NT2/D1 (cell line): Measurements from ENCODE around the gene CKAP5.

Source experiments
- DNase-seq: peaks from one replicate; pipeline ENCODE4 v3.0.0-alpha.2; 2011; ENCODE audit warnings: low read depth, low spot score
- H3K27me3 ChIP-seq: 2 replicates; pipeline ENCODE4 v1.6.0; 2011; ENCODE audit warnings: mild to moderate bottlenecking; ENCODE audit not compliant: insufficient read length, insufficient read depth
- H3K36me3 ChIP-seq: 2 replicates; pipeline ENCODE4 v1.6.1; 2011; ENCODE audit warnings: mild to moderate bottlenecking, low read length, mixed read lengths; ENCODE audit not compliant: insufficient read depth, insufficient read length
- H3K4me1 ChIP-seq: 2 replicates; pipeline ENCODE4 v1.5.1; 2011; ENCODE audit not compliant: insufficient read depth, insufficient read length
- H3K4me3 ChIP-seq: 2 replicates; pipeline ENCODE4 v1.5.1; 2011; ENCODE audit warnings: low read depth; ENCODE audit not compliant: insufficient read length
- H3K9ac ChIP-seq: 2 replicates; pipeline ENCODE4 v1.6.0; 2011; ENCODE audit warnings: low read depth; ENCODE audit not compliant: insufficient read length
- H3K9me3 ChIP-seq: 2 replicates; pipeline ENCODE4 v1.5.1; 2011; ENCODE audit warnings: mild to moderate bottlenecking, low read length; ENCODE audit not compliant: insufficient read depth
- SUZ12 ChIP-seq: IDR thresholded peaks from 2 replicates; pipeline ENCODE4 v1.6.1; 2011; ENCODE audit not compliant: insufficient read length, insufficient read depth; ENCODE audit errors: extremely low read depth
- YY1 ChIP-seq: IDR thresholded peaks from 2 replicates; pipeline ENCODE4 v1.6.1; 2011; ENCODE audit not compliant: insufficient read length, insufficient read depth
- ZNF274 ChIP-seq: IDR thresholded peaks from 2 replicates; pipeline ENCODE4 v1.6.1; 2011; ENCODE audit warnings: mild to moderate bottlenecking, low read depth, low read length

CKAP5 gene

GRCh38 chr11:46776878-46777277 lies 69.2 kb downstream of the CKAP5 start:
- no peaks in the 10 kb centered on the region for H3K9me3 ChIP-seq
- H3K36me3 ChIP-seq = peaks cover 69% of the 10 kb centered on the region
- DNase-seq = no peak
- H3K27me3 ChIP-seq = no peaks in the 10 kb centered on the region
- TF ChIP-seq ZNF274 = no peak
- no peak for TF ChIP-seq YY1
- TF ChIP-seq SUZ12 = no peak
- H3K9ac ChIP-seq = no peak overlapping the region
- no peaks in the 10 kb centered on the region for H3K4me1 ChIP-seq
- H3K4me3 ChIP-seq = no peak overlapping the region

GRCh38 chr11:46769636-46770221 lies 76.4 kb downstream of the CKAP5 start:
- Histone ChIP-seq H3K4me3 (no peak overlapping the region), H3K27me3 (no peaks in the 10 kb centered on the region), H3K9me3 (no peaks in the 10 kb centered on the region), H3K9ac (no peak overlapping the region), H3K36me3 (peaks cover 73% of the 10 kb centered on the region), H3K4me1 (no peaks in the 10 kb centered on the region)
- TF ChIP-seq ZNF274 (no peak), YY1 (no peak), SUZ12 (no peak)
- no peak for DNase-seq

GRCh38 chr11:46766656-46767055 lies 79.4 kb downstream of the CKAP5 start:
- Histone ChIP-seq H3K36me3 (peaks cover 91% of the 10 kb centered on the region), H3K4me3 (no peak overlapping the region), H3K9me3 (no peaks in the 10 kb centered on the region), H3K27me3 (no peaks in the 10 kb centered on the region), H3K9ac (no peak overlapping the region), H3K4me1 (no peaks in the 10 kb centered on the region)
- TF ChIP-seq YY1 = no peak
- no peak for TF ChIP-seq ZNF274
- no peak for TF ChIP-seq SUZ12
- no peak for DNase-seq

- H3K9ac ChIP-seq = no peak overlapping the region
- H3K4me1 ChIP-seq = no peaks in the 10 kb centered on the region
- H3K9me3 ChIP-seq = no peaks in the 10 kb centered on the region
- no peak overlapping the region for H3K4me3 ChIP-seq
- no peaks in the 10 kb centered on the region for H3K27me3 ChIP-seq
- TF ChIP-seq YY1 = no peak
- no peak for TF ChIP-seq ZNF274
- no peak for TF ChIP-seq SUZ12
- no peak for DNase-seq
- H3K36me3 ChIP-seq = peaks cover 90% of the 10 kb centered on the region
Observed at GRCh38 chr11:46762248-46762647, 83.8 kb downstream of the CKAP5 start.

- Histone ChIP-seq H3K36me3 (peaks cover 90% of the 10 kb centered on the region), H3K4me1 (no peaks in the 10 kb centered on the region), H3K27me3 (no peaks in the 10 kb centered on the region), H3K9me3 (no peaks in the 10 kb centered on the region), H3K4me3 (no peak overlapping the region), H3K9ac (no peak overlapping the region)
- no peak for DNase-seq
- TF ChIP-seq ZNF274 (no peak), YY1 (no peak), SUZ12 (no peak)
Observed at GRCh38 chr11:46761807-46762206, 84.3 kb downstream of the CKAP5 start.

DNA sequence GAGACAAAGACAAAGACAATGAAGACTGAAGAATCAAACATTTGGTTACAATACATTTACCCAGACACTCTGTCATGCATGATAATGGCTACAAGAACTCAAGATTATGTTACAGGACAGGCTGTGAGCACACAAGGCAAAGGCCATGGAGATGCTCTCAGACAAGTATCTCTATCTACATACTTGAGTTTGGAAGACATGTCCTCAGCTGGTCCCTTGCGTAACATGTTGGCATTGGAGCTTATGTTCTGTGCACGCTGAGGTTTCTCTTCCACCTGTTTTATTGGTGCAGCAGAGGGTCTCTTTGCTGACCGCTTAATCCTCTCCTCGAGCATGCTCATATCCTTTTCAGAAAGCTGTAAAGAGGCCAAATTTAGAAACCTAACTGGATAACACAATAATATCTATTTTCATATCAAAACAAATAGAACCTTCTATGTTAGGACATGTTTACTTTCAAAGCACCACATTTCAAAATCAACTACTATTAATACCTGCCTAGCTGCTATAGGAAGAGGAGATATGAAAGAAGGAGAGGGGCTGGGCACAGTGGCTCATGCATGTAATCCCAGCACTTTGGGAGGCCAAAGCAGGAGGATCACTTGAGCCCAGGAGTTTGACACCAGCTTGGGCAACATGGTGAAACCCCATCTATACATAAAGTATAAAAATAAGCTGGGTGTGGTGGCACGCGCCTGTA lies 85.5 kb downstream of the CKAP5 start:
- Histone ChIP-seq H3K4me3 (no peak overlapping the region), H3K9me3 (no peaks in the 10 kb centered on the region), H3K27me3 (no peaks in the 10 kb centered on the region), H3K36me3 (peaks cover 85% of the 10 kb centered on the region), H3K9ac (no peak overlapping the region), H3K4me1 (no peaks in the 10 kb centered on the region)
- DNase-seq = no peak
- TF ChIP-seq ZNF274 (no peak), YY1 (no peak), SUZ12 (no peak)

GRCh38 chr11:46759196-46759595 lies 86.9 kb downstream of the CKAP5 start:
- Histone ChIP-seq H3K4me1 (no peaks in the 10 kb centered on the region), H3K36me3 (peaks cover 86% of the 10 kb centered on the region), H3K9ac (no peak overlapping the region), H3K4me3 (no peak overlapping the region), H3K9me3 (no peaks in the 10 kb centered on the region), H3K27me3 (no peaks in the 10 kb centered on the region)
- TF ChIP-seq SUZ12 (no peak), YY1 (no peak), ZNF274 (no peak)
- DNase-seq = no peak
